Peyer's patch (tissue), 4 donors: ENCODE measurements around the gene KCNN4.

ENCODE experiments used
- POLR2A ChIP-seq, 2 donors: fragments of 450-650 bp; IDR thresholded peaks; one replicate each; pipeline ENCODE4 v1.5.1; 2017; ENCODE audit warnings: antibody characterized with exemption in 2 of 2, mild to moderate bottlenecking in 2 of 2, moderate library complexity in 2 of 2
- TF ChIP-seq, protein P1 (sequence below), 6 experiments: fragments of 450-650 bp in 4 of 6; fragments of 200-600 bp in 2 of 6; sonication (generic) in 1 of 6; IDR thresholded peaks; one replicate each; pipeline ENCODE4 v1.5.1; 2017 to 2019; ENCODE audit warnings: antibody characterized with exemption in 6 of 6, mild to moderate bottlenecking in 3 of 6, moderate library complexity in 1 of 6

DNA sequence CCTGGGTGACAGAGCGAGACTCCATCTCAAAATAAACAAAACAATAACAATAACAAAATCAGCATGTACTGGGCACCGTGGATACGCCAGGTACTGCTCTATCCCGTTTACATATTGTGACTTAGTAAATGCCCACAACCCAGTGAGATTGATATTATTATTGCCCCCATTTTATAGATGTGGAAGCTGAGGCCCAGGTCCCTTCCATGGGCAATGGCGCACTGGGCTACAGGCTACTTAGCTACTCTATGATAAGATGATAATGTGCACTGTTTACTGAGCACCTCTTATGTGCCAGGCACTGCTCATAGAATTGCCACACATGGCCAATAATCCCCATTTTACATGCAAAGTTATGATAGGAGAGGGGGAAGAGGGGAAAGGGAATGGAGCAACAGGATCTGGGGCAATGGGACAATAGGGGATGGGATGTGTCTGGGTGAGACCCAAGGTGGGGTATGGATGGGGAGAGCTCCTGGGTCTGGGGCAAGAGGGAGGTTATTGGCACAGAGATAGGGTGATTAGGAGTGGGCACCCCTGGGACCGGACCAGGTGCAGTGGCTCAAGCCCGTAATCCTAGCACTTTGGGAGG, 5.4 kb downstream of the KCNN4 start:
- TF ChIP-seq POLR2A (IDR thresholded peaks at IDR 0.05) = no peak
- TF ChIP-seq, protein P1, sequence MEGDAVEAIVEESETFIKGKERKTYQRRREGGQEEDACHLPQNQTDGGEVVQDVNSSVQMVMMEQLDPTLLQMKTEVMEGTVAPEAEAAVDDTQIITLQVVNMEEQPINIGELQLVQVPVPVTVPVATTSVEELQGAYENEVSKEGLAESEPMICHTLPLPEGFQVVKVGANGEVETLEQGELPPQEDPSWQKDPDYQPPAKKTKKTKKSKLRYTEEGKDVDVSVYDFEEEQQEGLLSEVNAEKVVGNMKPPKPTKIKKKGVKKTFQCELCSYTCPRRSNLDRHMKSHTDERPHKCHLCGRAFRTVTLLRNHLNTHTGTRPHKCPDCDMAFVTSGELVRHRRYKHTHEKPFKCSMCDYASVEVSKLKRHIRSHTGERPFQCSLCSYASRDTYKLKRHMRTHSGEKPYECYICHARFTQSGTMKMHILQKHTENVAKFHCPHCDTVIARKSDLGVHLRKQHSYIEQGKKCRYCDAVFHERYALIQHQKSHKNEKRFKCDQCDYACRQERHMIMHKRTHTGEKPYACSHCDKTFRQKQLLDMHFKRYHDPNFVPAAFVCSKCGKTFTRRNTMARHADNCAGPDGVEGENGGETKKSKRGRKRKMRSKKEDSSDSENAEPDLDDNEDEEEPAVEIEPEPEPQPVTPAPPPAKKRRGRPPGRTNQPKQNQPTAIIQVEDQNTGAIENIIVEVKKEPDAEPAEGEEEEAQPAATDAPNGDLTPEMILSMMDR (IDR thresholded peaks at IDR 0.05) = no peak
